Measurements from ENCODE around the gene FAM81B.

DNA sequence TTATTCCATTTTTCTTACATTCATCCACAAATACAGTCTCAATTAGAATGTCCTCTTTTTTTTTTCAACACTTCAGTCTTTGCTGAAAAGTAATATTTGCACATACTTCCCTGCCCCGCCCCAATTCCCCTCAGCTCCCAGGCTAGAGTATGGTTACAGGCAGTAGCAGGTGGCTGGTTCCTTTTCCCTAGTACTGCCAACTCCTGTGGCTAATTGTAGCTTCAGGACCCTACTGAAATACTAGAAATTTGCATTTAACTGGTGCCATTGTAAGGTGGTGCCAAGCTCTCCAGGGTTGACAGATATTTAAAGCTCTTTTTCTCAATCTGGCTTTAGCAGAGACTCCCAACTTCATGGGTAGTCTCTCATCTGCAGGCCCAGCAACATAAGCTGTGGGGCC lies 80.3 kb downstream of the FAM81B start:
- TF ChIP-seq, protein P1, sequence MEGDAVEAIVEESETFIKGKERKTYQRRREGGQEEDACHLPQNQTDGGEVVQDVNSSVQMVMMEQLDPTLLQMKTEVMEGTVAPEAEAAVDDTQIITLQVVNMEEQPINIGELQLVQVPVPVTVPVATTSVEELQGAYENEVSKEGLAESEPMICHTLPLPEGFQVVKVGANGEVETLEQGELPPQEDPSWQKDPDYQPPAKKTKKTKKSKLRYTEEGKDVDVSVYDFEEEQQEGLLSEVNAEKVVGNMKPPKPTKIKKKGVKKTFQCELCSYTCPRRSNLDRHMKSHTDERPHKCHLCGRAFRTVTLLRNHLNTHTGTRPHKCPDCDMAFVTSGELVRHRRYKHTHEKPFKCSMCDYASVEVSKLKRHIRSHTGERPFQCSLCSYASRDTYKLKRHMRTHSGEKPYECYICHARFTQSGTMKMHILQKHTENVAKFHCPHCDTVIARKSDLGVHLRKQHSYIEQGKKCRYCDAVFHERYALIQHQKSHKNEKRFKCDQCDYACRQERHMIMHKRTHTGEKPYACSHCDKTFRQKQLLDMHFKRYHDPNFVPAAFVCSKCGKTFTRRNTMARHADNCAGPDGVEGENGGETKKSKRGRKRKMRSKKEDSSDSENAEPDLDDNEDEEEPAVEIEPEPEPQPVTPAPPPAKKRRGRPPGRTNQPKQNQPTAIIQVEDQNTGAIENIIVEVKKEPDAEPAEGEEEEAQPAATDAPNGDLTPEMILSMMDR (IDR thresholded peaks at IDR 0.05; ENCODE audit: low read depth, low read length, missing input control), result no peak
- TF ChIP-seq RAD21 (IDR thresholded peaks at IDR 0.05) (no peak), TAF1 (conservative IDR thresholded peaks at IDR 0.05) (no peak), YY1 (IDR thresholded peaks at IDR 0.05) (no peak), GABPA (IDR thresholded peaks at IDR 0.05 in 1 of 2, conservative IDR thresholded peaks at IDR 0.05 in 1 of 2) (no peak), SP1 (IDR thresholded peaks at IDR 0.05) (no peak), JUND (IDR thresholded peaks at IDR 0.05) (no peak), EGR1 (IDR thresholded peaks at IDR 0.05; ENCODE audit: low read depth in 2 of 2) (no peak)
- TF ChIP-seq, protein P2, sequence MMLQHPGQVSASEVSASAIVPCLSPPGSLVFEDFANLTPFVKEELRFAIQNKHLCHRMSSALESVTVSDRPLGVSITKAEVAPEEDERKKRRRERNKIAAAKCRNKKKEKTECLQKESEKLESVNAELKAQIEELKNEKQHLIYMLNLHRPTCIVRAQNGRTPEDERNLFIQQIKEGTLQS (IDR thresholded peaks at IDR 0.05), result no peak
- TF ChIP-seq, protein P3, sequence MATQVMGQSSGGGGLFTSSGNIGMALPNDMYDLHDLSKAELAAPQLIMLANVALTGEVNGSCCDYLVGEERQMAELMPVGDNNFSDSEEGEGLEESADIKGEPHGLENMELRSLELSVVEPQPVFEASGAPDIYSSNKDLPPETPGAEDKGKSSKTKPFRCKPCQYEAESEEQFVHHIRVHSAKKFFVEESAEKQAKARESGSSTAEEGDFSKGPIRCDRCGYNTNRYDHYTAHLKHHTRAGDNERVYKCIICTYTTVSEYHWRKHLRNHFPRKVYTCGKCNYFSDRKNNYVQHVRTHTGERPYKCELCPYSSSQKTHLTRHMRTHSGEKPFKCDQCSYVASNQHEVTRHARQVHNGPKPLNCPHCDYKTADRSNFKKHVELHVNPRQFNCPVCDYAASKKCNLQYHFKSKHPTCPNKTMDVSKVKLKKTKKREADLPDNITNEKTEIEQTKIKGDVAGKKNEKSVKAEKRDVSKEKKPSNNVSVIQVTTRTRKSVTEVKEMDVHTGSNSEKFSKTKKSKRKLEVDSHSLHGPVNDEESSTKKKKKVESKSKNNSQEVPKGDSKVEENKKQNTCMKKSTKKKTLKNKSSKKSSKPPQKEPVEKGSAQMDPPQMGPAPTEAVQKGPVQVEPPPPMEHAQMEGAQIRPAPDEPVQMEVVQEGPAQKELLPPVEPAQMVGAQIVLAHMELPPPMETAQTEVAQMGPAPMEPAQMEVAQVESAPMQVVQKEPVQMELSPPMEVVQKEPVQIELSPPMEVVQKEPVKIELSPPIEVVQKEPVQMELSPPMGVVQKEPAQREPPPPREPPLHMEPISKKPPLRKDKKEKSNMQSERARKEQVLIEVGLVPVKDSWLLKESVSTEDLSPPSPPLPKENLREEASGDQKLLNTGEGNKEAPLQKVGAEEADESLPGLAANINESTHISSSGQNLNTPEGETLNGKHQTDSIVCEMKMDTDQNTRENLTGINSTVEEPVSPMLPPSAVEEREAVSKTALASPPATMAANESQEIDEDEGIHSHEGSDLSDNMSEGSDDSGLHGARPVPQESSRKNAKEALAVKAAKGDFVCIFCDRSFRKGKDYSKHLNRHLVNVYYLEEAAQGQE (IDR thresholded peaks at IDR 0.05), result no peak
- TF ChIP-seq, protein P4, sequence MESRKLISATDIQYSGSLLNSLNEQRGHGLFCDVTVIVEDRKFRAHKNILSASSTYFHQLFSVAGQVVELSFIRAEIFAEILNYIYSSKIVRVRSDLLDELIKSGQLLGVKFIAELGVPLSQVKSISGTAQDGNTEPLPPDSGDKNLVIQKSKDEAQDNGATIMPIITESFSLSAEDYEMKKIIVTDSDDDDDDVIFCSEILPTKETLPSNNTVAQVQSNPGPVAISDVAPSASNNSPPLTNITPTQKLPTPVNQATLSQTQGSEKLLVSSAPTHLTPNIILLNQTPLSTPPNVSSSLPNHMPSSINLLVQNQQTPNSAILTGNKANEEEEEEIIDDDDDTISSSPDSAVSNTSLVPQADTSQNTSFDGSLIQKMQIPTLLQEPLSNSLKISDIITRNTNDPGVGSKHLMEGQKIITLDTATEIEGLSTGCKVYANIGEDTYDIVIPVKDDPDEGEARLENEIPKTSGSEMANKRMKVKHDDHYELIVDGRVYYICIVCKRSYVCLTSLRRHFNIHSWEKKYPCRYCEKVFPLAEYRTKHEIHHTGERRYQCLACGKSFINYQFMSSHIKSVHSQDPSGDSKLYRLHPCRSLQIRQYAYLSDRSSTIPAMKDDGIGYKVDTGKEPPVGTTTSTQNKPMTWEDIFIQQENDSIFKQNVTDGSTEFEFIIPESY (IDR thresholded peaks at IDR 0.05), result no peak
